ENCODE data around the gene COL25A1.

COL25A1 gene

GRCh38 chr4:109134268-109134667 lies 168.2 kb downstream of the COL25A1 start:
- H3K4me3 ChIP-seq (ENCODE audit: low read depth, low read length) = no peak overlapping the region
- TF ChIP-seq CTCF (IDR thresholded peaks at IDR 0.05; ENCODE audit: low read depth, low read length) = no peak

GRCh38 chr4:109131559-109131958 lies 170.9 kb downstream of the COL25A1 start:
- no peak for TF ChIP-seq CTCF (IDR thresholded peaks at IDR 0.05; ENCODE audit: low read depth, low read length)
- H3K4me3 ChIP-seq (ENCODE audit: low read depth, low read length) = no peak overlapping the region

GRCh38 chr4:109128589-109128988 lies 173.9 kb downstream of the COL25A1 start:
- no peak for TF ChIP-seq CTCF (IDR thresholded peaks at IDR 0.05; ENCODE audit: low read depth, low read length)
- no peak overlapping the region for H3K4me3 ChIP-seq (ENCODE audit: low read depth, low read length)

- TF ChIP-seq CTCF (IDR thresholded peaks at IDR 0.05; ENCODE audit: low read depth, low read length) = no peak
- H3K4me3 ChIP-seq (ENCODE audit: low read depth, low read length) = no peak overlapping the region
Measured at GRCh38 chr4:109127866-109128265, 174.6 kb downstream of the COL25A1 start.

- TF ChIP-seq CTCF (IDR thresholded peaks at IDR 0.05; ENCODE audit: low read depth, low read length) = no peak
- H3K4me3 ChIP-seq (ENCODE audit: low read depth, low read length) = no peak overlapping the region
Measured at GRCh38 chr4:109126856-109127255, 175.6 kb downstream of the COL25A1 start.

- H3K4me3 ChIP-seq (ENCODE audit: low read depth, low read length) = no peak overlapping the region
- no peak for TF ChIP-seq CTCF (IDR thresholded peaks at IDR 0.05; ENCODE audit: low read depth, low read length)
Measured at GRCh38 chr4:109125084-109125483, 177.4 kb downstream of the COL25A1 start.

GRCh38 chr4:109123951-109124350 lies 178.5 kb downstream of the COL25A1 start:
- no peak for TF ChIP-seq CTCF (IDR thresholded peaks at IDR 0.05; ENCODE audit: low read depth, low read length)
- H3K4me3 ChIP-seq (ENCODE audit: low read depth, low read length) = no peak overlapping the region
